Duodenal mucosa (tissue), 2 donors: Measurements from ENCODE around the gene PPP6R1.

ENCODE experiments used
- H3K27ac ChIP-seq: one replicate; pipeline ENCODE4 v1.7.0; 2013; ENCODE audit warnings: low read depth, low read length
- H3K27me3 ChIP-seq, 2 donors: one replicate each; pipeline ENCODE4 v1.7.0; 2013; ENCODE audit warnings: low read length in 2 of 2, control low read depth in 1 of 2; ENCODE audit not compliant: insufficient read depth in 2 of 2, control insufficient read depth in 1 of 2
- H3K36me3 ChIP-seq, 2 donors: one replicate each; pipeline ENCODE4 v1.7.0; 2013; ENCODE audit warnings: low read length in 2 of 2, control low read depth in 1 of 2; ENCODE audit not compliant: insufficient read depth in 2 of 2, control insufficient read depth in 1 of 2
- H3K4me1 ChIP-seq, 2 donors: one replicate each; pipeline ENCODE4 v1.7.0; 2013; ENCODE audit warnings: low read length in 2 of 2, control low read depth in 1 of 2; ENCODE audit not compliant: insufficient read depth in 2 of 2, control insufficient read depth in 1 of 2
- H3K4me3 ChIP-seq, 2 donors: one replicate each; pipeline ENCODE4 v1.7.0; 2013; ENCODE audit warnings: low read length in 2 of 2, low read depth in 1 of 2
- H3K9ac ChIP-seq, 2 donors: one replicate each; pipeline ENCODE4 v1.7.0; 2013; ENCODE audit warnings: low read length in 2 of 2, low read depth in 1 of 2
- H3K9me3 ChIP-seq, 2 donors: one replicate each; pipeline ENCODE4 v1.7.0; 2013; ENCODE audit warnings: low read length in 2 of 2, control low read depth in 1 of 2; ENCODE audit not compliant: control insufficient read depth in 1 of 2

Gene PPP6R1

GRCh38 chr19:55242517-55242916, 16.3 kb downstream of the PPP6R1 start:
- H3K9me3 ChIP-seq: no peaks in the 10 kb centered on the region
- H3K4me1 ChIP-seq: peaks cover 0 to 4% of the 10 kb centered on the region in 2 donors
- peaks cover 57 to 88% of the 10 kb centered on the region in 2 donors for H3K36me3 ChIP-seq
- no peak overlapping the region for H3K9ac ChIP-seq
- H3K27ac ChIP-seq: no peak overlapping the region
- H3K27me3 ChIP-seq: no peaks in the 10 kb centered on the region
- no peak overlapping the region for H3K4me3 ChIP-seq

- Histone ChIP-seq H3K27ac (no peak overlapping the region), H3K9me3 (no peaks in the 10 kb centered on the region), H3K36me3 (peaks cover 62 to 93% of the 10 kb centered on the region in 2 donors)
Measured at GRCh38 chr19:55241935-55242464, 16.8 kb downstream of the PPP6R1 start.

DNA sequence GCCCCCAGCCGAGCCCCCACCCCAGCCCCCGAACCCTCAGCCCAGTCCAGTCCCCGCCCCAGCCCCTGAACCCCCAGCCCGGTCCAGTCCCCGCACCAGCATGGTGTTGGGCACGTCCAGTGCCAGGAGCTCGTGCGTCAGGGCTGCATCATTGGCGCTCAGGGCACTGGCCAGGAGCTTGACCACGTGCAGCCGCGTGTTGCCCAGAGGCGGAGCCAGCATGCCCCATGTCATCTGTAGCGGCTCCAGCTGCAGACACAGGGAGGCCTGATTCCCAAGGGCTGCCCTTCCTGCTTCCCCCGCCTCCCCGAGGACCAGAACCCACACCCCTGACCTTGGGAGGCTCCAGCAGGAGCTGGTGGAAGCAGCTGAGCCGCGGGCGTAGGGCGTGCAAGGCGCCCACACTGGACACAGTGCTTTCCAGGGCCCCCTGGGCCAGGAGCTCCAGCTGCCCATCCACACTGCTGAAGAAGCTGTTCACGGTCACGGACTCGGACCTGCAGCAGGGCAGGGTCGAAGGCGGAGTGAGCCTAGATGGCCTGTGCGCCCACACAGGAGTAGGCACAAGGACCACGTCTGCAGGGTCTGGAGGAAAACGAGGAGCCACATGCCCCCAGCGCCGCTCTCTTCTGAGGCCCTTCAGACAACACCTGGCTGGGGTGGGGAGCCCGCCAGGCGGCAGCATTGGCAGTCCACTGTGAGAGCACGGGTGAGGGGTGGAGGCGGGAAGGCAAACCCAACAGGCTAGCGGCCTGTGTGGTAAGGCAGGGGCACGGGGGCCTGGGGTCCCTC, 17.5 kb downstream of the PPP6R1 start:
- Histone ChIP-seq H3K4me3 (no peak overlapping the region), H3K9me3 (no peaks in the 10 kb centered on the region), H3K9ac (no peak overlapping the region), H3K36me3 (peaks cover 63 to 93% of the 10 kb centered on the region in 2 donors), H3K4me1 (no peaks in the 10 kb centered on the region), H3K27me3 (no peaks in the 10 kb centered on the region), H3K27ac (no peak overlapping the region)

More at GRCh38 chr19:55241935-55242464, 16.8 kb downstream of the PPP6R1 start:
- Histone ChIP-seq H3K27me3 (no peaks in the 10 kb centered on the region), H3K4me3 (no peak overlapping the region), H3K4me1 (no peaks in the 10 kb centered on the region), H3K9ac (no peak overlapping the region)

DNA sequence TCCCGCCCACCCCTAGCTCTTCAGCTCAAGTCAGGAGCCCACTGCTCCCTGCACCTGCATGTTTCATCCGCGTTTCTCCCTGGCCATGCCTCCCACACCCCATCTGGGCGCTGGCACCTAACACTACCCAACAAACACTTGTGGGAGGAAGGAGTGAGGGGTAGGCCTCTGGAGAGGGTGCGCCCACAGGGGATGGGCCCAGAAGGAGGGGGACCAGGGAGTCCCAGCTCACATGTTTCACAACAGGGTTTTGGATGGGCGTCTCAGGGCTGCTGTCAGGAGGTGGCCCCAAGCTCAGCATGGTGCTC, 18.1 kb downstream of the PPP6R1 start:
- Histone ChIP-seq H3K27me3 (no peaks in the 10 kb centered on the region), H3K9me3 (no peaks in the 10 kb centered on the region), H3K4me3 (no peak overlapping the region), H3K9ac (no peak overlapping the region), H3K36me3 (peaks cover 62 to 94% of the 10 kb centered on the region in 2 donors), H3K27ac (no peak overlapping the region), H3K4me1 (no peaks in the 10 kb centered on the region)

- no peak overlapping the region for H3K9ac ChIP-seq
- H3K9me3 ChIP-seq: no peaks in the 10 kb centered on the region
- H3K4me1 ChIP-seq: no peaks in the 10 kb centered on the region
- H3K27me3 ChIP-seq: no peaks in the 10 kb centered on the region
- peaks cover 66 to 87% of the 10 kb centered on the region in 2 donors for H3K36me3 ChIP-seq
- no peak overlapping the region for H3K4me3 ChIP-seq
- H3K27ac ChIP-seq: no peak overlapping the region
Measured at GRCh38 chr19:55239004-55239403, 19.8 kb downstream of the PPP6R1 start.

DNA sequence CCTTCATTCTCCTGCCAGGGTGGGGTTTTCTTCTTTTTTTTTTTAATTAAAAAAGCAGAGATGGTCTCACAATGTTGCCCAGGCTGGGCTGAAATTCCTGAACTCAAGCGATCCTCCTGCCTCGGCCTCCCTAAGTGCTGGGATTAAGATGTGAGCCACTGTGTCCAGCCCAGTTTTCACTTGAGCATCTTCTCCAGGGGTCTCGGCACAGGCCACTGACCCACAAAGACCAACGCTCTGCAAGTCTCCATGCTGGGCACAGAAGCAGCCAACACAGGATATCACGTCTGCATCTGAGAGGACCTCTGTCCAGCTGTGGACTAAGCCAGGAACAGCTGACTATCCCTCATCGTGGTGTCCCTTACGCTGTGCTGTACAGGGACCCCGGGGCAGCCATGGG, 20.8 kb downstream of the PPP6R1 start:
- Histone ChIP-seq H3K27ac (no peak overlapping the region), H3K4me3 (no peak overlapping the region), H3K27me3 (no peaks in the 10 kb centered on the region), H3K36me3 (peaks cover 67 to 82% of the 10 kb centered on the region in 2 donors), H3K9me3 (no peaks in the 10 kb centered on the region), H3K4me1 (no peaks in the 10 kb centered on the region), H3K9ac (no peak overlapping the region)

DNA sequence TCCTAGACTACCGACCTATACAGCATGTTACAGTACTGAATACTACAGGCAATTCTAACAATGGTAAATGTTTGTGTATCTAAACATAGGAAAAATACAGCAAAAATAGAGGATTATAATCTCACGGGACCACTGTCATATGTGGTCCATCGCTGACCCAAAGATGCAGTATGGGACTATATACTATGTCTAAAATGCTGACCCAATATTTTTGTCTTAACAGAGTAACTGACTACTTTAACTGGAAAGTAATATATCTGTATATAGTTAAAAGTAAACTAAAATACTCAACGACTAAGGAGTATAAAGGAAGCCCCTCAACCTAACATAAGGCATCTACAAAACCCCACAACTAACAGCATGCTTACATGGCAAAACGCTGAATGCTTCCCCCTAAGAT, 25.8 kb downstream of the PPP6R1 start:
- no peaks in the 10 kb centered on the region for H3K9me3 ChIP-seq
- H3K9ac ChIP-seq: no peak overlapping the region
- no peak overlapping the region for H3K27ac ChIP-seq
- peaks cover 40 to 81% of the 10 kb centered on the region in 2 donors for H3K36me3 ChIP-seq
- peaks cover 12 to 15% of the 10 kb centered on the region in 2 donors for H3K4me1 ChIP-seq
- no peaks in the 10 kb centered on the region for H3K27me3 ChIP-seq
- no peak overlapping the region for H3K4me3 ChIP-seq

DNA sequence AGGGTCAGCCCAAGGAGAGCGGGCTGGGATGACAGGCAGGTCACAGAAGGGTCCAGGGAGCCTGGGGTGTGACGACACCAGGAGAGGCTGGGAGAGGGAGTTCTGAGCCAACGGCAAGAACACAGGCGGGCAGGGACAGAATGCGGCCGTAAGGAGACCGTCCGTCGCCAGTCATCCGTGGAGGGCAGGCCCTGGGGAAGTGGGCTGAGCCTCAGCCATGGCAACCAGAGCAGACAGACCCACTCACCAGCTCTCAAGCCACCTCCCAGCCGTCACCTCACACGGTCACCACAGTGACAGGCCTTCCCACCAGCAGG, 26.6 kb downstream of the PPP6R1 start:
- Histone ChIP-seq H3K9me3 (no peaks in the 10 kb centered on the region), H3K4me3 (no peak overlapping the region), H3K4me1 (peaks cover 13 to 19% of the 10 kb centered on the region in 2 donors), H3K27ac (no peak overlapping the region), H3K9ac (no peak overlapping the region), H3K36me3 (peaks cover 33 to 81% of the 10 kb centered on the region in 2 donors), H3K27me3 (no peaks in the 10 kb centered on the region)

GRCh38 chr19:55231391-55232285, 27.2 kb downstream of the PPP6R1 start:
- Histone ChIP-seq H3K9ac (no peak overlapping the region), H3K27me3 (no peaks in the 10 kb centered on the region), H3K4me1 (peaks cover 13 to 19% of the 10 kb centered on the region in 2 donors), H3K4me3 (no peak overlapping the region), H3K9me3 (no peaks in the 10 kb centered on the region), H3K36me3 (peaks cover 27 to 81% of the 10 kb centered on the region in 2 donors), H3K27ac (no peak overlapping the region)

GRCh38 chr19:55230780-55231179, 28.0 kb downstream of the PPP6R1 start:
- H3K27ac ChIP-seq: no peak overlapping the region
- peaks cover 21 to 77% of the 10 kb centered on the region in 2 donors for H3K36me3 ChIP-seq
- H3K27me3 ChIP-seq: no peaks in the 10 kb centered on the region
- no peak overlapping the region for H3K4me3 ChIP-seq
- no peaks in the 10 kb centered on the region for H3K9me3 ChIP-seq
- peaks cover 13 to 19% of the 10 kb centered on the region in 2 donors for H3K4me1 ChIP-seq
- no peak overlapping the region for H3K9ac ChIP-seq
